AG04450 (cell line): ENCODE data around the gene RAD51C. TPM values are rescaled to one million over a fixed set of nuclear protein-coding genes. Genes with fewer than 3 reads are reported as not detected.

ENCODE experiments used
- CTCF ChIA-PET: fragments of 300-600, 350-600 bp; formaldehyde crosslinking; extraction: SDS; loops from one replicate; lab custom pipeline; 2022; ENCODE audit warnings: antibody characterized with exemption, inconsistent platforms; lab: Charles Lee
- POLR2A ChIA-PET: fragments of 350-600 bp; formaldehyde crosslinking; extraction: SDS; loops from one replicate; lab custom pipeline; 2021; ENCODE audit warnings: antibody characterized with exemption, inconsistent platforms; lab: Yijun Ruan, JAX
- DNase-seq: peaks from one replicate; pipeline ENCODE4 v3.0.0-alpha.2; 2011; ENCODE audit warnings: low read depth, low spot score
- H3K27ac ChIP-seq: one replicate; pipeline ENCODE4 v1.5.1; 2012; ENCODE audit warnings: low read depth, low read length, control low read depth
- H3K27me3 ChIP-seq: one replicate; pipeline ENCODE4 v1.6.0; 2012; ENCODE audit warnings: low read length; ENCODE audit not compliant: control insufficient read depth, insufficient read depth
- H3K4me3 ChIP-seq: 2 replicates; pipeline ENCODE4 v1.5.1; 2011; ENCODE audit warnings: mild to moderate bottlenecking, low read depth, low read length, control low read depth
- H3K9me3 ChIP-seq: 2 replicates; pipeline ENCODE4 v1.5.1; 2012; ENCODE audit warnings: low read length; ENCODE audit not compliant: control insufficient read depth, insufficient read depth
- CTCF ChIP-seq: IDR thresholded peaks from 2 replicates; pipeline ENCODE4 v1.5.1; 2011; ENCODE audit warnings: low read depth, low read length, control low read depth, inconsistent platforms
- polyA plus RNA-seq: library from polyadenylated mRNA; depleted of rRNA; stranded (reverse); fragments of >200 nt; gene quantifications from 2 replicates; pipeline ENCODE4 v1.2.3, GENCODE V29; 2011; rRNA removed
- small RNA-seq: library from RNA; depleted of rRNA; stranded (forward); fragments of <200 nt; gene quantifications from one replicate; pipeline ENCODE3, GENCODE V24; 2012; ENCODE audit warnings: low read depth; ENCODE audit not compliant: insufficient read length

The RAD51C gene
- polyA plus RNA-seq, 1 experiment, result 36.1 TPM

- ChIA-PET CTCF (no interaction called here), POLR2A (interaction anchor here (0.6 kb wide), 1 partner anchor 265 kb away, joined by 7 read pairs; no protein-coding TSS in a partner anchor)
- Histone ChIP-seq H3K4me3 (no peak overlapping the region), H3K27me3 (no peaks in the 10 kb centered on the region), H3K27ac (no peak overlapping the region), H3K9me3 (no peaks in the 10 kb centered on the region)
- TF ChIP-seq CTCF, result no peak
- no peak for DNase-seq
These were observed 92.7 kb downstream of the RAD51C start for GRCh38 chr17:58785097-58785496.

Small RNA genes lying within 50 kb of the gene (small RNA-seq; reads per million reads assigned to genes)
- gene AC011195.1, result not detected
- not detected for gene AC025521.1
- not detected for gene RF00017
- gene RNU1-108P, result not detected
- not detected for gene RNU1-52P
- 8.9 reads per million, percentile 68 among the genes with 10 or more reads in this experiment for gene RNU1-85P

Other genes starting within 250 kb of the RAD51C start
- gene HSF5, start 204.2 kb upstream of the RAD51C start, polyA plus RNA-seq, result not detected in 2 replicates
- 28.3 and 33.5 TPM in 2 replicates for gene MTMR4, start 178.0 kb upstream of the RAD51C start, polyA plus RNA-seq
- 0.02 and 0.09 TPM in 2 replicates for gene TEX14, start 557 bp upstream of the RAD51C start, polyA plus RNA-seq
- gene PPM1E, start 63.3 kb downstream of the RAD51C start, polyA plus RNA-seq, result 0.55 and 0.64 TPM in 2 replicates